GM21390 (cell line): ENCODE data around the gene MAGEA4.
"Not testable (repeated sequence)": the region's sequence is repeated elsewhere in the genome, so short reads cannot be mapped to it uniquely, and the experiment has no call there.

Source experiments
- ATAC-seq: cut with Tn5 transposase; IDR thresholded peaks from one replicate; pipeline ENCODE4 v1.9.1; 2021; ENCODE audit not compliant: unreplicated experiment

Gene MAGEA4, protein sequence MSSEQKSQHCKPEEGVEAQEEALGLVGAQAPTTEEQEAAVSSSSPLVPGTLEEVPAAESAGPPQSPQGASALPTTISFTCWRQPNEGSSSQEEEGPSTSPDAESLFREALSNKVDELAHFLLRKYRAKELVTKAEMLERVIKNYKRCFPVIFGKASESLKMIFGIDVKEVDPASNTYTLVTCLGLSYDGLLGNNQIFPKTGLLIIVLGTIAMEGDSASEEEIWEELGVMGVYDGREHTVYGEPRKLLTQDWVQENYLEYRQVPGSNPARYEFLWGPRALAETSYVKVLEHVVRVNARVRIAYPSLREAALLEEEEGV

DNA sequence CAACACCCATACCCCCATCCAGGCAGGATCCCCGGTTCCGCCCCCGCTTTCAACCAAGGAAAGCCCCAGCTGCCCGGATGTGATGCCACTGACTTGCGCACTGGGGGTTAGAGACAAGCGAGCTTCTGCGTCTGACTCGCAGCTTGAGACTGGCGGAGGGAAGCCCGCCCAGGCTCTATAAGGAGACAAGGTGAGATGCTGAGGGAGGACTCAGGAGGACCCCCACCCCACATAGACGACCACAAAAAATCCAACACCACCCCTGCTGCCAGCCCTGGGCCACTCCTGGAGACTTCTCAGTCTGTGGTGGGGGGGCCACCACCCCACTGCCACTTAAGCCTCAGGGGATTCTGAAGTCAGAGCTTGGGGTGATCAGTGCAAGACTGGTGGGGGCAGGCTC is at the start of gene MAGEA4:
MAGEA4 (plus strand) TSS at position 110 of the 400 bp plus-strand sequence. CDS start 10,776 bp downstream, outside the sequence.
- ATAC-seq: no peak

DNA sequence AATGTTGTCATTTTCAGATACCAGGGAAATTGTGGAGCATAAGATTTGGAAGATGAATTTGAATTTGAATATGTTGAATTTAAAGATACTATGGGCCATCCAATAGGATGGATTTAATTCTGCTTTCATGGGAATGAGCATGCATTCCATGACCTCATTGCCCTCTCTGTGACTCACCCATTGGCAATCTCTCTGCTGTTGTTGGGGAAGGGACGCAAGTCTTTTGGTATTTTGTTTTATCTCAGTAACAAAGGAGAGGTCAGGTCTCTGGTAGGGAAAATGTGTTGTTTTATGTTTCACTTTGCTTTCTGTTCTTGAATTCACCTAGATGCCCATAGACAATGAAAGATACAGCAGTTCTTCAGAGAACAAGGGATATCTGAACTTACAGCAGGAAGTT is 42.1 kb upstream of the MAGEA4 start:
- no peak for ATAC-seq

DNA sequence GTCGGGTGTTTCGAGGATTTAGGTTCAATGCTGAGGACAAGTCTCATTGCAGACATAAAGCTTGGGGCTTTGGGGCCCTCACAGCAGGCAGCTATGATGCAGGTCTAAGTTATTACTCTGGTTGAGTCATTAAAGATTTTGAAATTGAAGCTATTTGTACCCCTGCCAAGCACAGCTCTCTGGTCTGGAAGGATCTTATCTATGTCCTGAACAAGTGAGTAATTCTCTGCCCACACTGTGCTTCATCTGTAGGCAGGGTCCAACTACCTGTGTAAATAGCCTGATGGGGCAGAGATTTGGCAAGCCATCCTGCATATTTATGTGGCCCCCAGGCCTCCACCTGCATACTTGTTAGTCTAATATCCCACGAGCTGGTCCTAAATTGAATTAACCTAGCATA is 41.4 kb upstream of the MAGEA4 start:
- no peak for ATAC-seq

DNA sequence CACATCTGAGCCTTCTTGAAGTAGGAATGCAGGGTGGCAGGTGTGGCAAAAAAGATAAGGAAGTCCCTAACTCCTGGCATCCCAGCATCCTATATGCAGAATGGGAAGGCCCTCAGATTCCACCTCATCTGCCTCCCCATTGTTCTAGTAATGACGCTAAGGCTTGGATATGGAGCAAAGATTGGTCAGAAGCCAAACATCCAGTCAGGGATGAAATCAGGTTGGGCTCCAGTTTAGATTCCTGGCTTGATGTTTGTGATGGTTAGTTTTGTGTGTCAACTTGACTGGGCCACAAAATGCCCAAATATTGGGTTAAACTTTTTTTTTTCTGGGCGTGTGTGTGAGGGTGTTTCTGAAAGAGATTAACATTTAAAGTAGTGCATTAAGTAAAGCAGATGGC is 39.6 kb upstream of the MAGEA4 start:
- no peak for ATAC-seq

DNA sequence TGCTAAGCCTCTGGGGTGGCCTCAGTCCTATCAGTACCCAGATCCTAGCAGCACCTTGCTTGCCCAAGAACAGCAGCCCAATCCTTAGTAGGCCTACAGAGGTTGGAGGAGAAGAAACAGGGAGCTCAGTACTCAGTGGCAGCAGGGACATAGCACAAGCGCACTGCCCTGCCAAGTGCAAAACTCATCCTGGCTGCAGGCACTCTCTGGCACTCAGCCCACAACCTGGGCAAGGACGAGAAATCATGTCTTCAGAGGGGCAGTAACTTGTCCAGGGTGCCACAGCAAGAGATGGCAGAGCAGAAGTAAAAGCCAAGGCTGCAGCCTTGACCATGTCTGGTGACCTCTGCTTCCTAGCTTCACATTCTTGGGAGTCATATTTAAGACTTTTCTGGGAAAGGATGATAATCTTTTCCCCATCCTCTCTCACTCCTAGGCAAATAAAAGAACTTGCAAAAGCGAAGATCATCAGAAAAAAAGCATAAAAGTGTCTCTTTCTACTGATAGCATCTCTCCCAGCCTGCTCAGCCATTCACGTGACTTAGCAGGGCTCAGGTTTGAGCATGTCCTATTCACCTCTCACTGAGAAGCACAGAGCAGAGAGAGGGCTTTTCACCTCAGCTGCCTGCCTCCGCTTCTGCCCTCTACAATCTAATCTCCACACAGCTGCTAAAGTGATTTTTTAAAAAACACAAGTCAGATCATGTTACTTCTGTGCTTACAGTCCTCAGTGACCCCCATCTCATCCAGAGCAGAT is 37.2 kb upstream of the MAGEA4 start:
- no peak for ATAC-seq

DNA sequence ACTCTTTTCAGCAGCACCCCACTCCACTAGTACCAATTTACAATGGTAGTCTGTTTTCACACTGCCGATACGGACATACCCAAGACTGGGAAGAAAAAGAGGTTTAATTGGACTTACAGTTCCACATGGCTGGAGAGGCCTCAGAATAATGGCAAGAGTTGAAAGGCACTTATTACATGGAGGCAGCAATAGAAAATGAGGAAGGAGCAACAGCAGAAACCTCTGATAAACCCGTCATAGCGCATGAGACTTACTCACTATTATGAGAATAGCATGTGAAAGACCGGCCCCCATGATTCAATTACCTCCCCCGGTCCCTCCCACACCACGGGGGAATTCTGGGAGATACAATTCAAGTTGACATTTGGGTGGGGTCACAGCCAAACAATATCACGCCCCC is 34.1 kb upstream of the MAGEA4 start:
- ATAC-seq: no peak

DNA sequence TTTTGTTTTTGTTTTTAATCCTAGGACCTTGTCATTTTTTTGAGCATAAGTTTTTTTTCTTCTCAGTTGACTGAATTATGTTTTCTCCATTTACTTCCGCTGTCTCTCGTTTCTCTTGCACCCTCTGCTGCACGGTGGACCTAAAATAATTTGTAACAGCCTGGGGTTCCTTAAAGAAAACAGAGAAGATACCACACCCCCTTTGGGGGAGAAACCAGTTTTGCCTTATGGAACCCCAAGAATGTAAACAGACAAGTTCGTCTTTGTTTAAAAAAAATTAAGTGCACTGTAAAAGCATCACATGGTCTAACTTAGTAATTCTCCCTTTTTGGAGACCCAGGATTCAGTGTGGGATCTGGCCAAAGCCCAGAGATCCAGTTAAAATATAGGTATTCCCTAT is 32.8 kb upstream of the MAGEA4 start:
- ATAC-seq: no peak

DNA sequence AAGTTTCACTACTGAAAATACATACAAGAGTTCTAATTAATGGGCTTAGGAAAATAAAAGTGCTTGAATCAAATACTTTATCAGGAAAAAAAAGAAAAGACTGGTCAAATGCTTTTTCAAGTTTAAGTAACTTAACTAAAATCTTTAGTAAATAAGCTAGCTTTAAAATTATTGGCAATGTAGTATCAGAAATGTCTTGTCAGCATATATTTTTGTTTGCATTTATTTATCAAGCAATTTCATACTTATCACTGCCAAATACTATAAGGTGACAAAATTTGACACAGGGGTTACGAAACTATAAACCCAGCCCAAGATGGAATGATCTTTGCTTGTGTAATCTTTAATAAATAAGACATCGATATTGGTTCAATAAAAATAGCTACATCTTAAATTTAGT is 31.8 kb upstream of the MAGEA4 start:
- no peak for ATAC-seq

DNA sequence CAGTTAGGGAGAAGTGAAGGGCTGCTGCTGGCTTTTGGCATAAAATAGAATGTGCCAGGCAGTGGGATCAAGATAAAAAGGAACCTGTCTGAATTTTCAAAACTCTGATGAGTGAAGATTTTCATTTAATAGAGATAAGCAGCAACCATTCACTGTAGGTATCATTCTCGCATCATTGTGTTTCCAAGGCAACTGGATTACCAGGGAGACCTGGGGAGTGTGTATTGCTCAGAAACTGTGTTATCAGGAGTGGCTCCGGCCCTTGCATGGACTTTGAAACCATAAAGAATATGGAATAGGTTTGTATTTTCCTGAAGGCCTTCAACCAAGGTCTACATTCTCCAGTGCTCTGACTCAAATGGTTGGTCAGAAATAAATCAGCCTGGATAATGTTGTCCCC is 23.3 kb upstream of the MAGEA4 start:
- no peak for ATAC-seq

DNA sequence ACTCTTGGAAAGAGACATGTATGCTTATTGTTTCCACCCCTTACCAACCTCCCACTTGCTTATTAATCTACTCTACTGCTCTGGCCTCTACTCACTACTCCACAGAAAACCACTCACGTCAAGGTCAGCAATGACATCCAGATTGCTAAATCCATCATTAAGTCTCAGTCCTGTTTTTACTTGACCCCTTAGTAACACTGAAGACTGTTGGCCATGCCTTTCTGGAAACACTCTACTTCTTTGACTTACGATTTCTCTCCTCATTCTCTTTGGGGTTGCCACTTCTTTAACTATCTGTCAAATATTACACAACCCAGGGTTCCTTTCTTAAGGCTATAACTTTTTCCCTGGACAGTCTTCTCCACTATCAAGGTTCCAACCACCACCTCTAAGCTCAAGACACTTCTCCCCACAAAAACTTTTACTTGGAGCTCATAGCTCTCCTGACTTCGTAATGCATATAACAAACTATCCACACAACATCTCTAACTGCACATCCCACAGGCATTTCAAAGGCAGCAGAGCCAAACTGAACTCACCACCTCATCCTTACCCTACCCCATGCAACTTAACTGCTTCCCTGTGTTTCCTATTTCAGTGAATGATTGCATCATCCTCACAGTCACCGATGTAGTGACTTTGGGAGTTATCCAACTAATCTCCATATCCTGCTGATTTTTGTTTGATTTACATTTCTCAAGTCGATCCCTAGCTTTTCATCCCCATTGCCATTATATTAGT is 15.8 kb upstream of the MAGEA4 start:
- no peak for ATAC-seq

DNA sequence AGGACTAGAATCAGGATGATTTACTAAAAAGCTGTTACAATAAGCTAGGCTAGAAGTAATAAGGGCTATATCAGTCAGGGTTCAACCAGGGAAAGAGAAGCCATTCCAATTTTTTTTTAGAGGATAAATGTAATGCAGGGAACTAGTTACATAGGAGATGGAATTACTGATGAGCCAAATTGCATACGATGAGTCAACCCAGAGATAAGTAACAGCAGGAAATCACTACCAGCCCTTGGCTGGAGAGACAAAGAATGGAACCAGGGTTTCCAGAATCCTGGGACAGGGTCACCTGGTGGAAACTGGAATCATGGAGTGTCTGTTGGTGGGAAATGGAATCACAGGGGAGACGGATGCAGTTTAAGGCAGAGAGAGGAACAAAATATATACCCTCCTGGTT is 13.1 kb upstream of the MAGEA4 start:
- ATAC-seq: no peak

DNA sequence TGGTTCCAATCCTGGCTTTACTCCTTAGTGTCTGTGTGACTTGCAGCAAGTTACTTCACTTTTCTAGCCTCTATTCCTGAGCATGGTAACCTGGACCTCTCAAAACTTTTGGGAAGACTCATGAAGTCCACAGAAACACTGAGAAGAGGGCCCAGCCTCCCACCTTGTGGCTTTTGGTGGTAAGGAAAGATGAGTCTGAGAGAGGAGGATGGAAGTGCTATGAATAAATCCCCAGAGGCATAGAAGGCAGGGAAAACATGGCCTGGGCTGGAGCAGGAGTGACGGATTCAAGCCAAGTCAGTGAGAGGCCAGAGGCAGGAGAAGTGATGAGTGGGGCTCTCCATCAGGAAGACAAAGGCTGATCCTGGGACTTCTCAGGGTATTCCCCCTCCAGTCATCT is 10.9 kb upstream of the MAGEA4 start:
- no peak for ATAC-seq

DNA sequence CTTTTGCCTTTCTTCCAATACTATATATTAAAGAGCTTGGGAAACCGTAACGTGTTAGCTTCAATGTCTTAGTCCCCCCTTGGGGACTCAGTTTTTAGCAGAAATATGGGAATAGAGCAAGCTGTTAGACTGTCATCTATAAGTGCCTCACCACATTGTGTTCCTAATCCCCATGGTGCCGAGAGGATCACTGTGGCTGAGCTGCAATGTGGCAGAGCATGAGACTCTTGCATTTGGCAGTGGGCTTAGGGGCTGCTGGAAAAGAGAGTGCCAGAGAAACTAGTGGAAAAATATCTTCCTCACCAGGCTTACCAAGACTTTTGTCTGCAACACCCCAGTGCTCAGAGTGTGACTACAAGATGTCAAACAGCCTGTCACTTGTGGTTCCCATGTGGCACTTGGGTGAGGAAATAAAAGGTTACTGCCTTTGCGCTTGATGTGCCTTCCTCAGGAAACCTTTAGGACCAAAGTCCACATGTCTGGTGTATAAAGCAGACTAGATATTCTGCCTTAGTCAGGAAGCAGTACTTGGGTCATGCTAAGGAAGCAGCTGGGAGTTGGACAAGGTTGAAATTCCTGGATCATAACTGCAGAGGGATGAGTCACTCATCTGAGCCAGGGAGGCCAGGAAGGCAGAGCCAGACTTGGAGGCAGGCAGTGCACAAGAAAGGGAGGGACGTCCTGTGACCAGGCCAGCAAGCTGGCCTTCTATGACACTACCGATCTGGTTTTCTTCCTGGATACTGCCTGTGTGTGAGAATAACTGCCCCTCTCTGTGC is 9.7 kb upstream of the MAGEA4 start:
- ATAC-seq: no peak

DNA sequence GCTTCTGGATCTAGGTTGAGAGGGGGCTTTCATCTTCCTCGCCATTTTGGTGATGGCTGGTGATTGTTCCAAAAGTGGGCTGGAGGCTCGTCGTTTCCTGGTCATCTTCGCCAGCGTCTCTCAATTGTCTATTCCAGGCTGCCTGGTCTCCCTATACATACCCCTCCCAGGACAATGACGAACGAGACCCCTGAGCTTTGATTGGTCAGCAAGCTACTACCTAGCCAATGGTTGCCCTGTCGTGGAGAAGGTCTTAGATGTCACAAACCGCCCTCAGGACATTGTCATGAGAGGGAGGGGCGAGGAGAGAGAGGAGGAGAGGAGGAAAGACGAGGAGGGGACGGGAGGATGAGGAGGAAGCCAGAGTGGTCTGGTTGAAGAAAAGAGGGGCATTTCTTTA is 7.7 kb upstream of the MAGEA4 start:
- no peak for ATAC-seq

DNA sequence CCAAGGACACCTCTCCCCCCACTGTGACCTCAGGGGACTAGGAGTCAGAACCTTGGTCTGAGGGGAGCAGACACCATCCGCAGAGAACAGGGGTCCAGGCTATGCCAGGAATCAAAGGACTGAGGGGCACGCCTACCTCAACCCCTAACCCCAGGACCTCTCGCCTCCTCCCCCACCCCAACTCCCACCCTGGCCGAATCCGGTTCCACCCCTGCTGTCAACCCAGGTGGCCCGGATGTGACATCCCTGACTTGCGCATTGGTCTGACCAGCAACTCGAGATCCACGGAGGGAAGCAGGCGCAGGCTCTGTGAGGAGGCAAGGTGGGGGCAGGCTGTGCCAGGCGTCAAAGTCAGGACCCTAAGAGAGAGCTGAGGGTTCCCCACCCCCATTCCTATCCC is 468 bp upstream of the MAGEA4 start:
- no peak for ATAC-seq

DNA sequence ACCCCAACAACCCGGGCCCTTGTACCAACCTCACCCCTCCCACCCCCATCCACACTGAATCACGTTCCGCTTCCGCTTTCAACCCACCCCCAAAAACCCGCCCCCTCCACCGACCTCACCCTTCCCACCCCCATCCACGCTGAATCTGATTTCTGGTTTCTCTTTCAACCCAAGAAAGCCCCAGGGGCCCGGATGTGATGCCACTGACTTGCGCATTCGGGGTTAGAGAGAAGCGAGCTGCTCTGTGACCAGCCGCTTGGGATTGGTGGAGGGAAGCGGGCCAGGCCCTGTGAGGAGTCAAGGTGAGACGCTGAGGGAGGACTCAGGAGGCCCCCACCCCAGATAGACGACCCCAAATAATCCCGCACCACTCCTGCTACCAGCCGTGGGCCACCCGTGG is 6.0 kb downstream of the MAGEA4 start:
- not testable (repeated sequence) for ATAC-seq

DNA sequence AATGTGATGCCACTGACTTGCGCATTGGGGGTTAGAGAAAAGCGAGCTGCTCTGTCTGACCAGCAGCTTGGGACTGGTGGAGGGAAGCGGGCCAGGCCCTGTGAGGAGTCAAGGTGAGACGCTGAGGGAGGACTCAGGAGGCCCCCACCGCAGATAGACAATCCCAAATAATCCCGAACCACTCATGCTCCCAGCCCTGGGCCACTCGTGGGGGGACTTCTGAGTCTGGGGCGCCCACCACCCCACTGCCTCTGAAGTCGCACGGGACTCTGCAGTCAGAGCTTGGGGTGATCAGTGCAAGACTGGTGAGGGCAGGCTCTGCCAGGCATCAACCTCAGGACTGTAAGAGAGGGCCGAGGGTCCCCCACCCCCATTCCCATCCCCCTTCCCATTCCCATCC is 6.9 kb downstream of the MAGEA4 start:
- no peak for ATAC-seq

DNA sequence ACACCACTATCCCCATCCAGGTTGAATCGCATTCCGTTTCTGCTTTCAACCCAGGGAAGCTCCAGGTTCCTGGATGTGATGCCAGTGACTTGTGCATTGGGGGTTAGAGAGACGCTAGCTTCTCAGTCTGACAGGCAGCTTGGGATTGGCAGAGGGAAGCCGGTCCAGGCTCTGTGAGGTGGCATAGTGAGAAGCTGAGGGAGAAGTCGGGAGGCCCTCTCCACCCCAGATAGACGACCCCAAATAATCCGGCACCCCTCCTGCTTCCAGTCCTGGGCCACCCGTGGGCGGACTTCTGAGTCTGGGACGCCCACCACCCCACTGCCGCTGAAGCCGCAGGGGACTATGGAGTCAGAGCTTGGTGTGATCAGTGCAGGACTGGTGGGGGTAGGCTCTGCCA is 7.4 kb downstream of the MAGEA4 start:
- ATAC-seq: no peak

DNA sequence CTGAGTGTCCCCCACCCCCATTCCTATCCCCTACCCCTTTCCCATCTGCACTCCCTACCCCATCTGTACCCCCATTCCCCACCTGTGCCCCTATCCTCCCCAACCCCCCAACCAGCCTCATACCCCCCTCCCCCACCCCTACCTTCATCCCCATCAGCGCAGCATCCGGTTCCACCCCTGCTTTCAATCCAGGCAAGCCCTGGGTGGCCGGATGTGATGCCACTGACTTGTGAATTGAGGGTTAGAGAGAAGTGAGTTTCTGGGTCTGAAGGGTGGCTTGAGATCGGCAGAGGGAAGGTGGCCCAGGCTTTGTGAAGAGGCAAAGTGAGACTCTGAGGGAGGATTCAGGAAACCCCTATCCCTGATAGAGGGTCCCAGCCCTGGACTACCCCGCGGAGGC is 7.8 kb downstream of the MAGEA4 start:
- no peak for ATAC-seq

DNA sequence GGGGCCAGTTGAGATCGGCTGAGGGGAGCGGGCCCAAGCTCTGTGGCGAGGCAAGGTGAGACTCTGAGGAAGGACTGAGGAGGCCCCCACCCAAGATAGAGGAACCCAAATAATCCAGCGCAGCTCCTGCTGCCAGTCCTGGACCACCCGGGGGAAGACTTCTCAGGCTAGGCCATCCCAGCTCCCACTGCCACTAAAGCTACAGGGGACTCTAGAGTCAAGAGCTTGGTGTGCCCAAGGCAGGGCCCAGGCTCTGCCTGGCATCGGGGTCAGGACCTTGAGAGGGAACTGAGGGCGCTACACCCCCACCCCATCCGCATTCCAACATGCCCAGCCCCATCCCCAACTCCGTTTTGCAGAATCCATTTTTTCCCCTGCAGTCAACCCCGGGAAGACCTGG is 8.6 kb downstream of the MAGEA4 start:
- no peak for ATAC-seq

DNA sequence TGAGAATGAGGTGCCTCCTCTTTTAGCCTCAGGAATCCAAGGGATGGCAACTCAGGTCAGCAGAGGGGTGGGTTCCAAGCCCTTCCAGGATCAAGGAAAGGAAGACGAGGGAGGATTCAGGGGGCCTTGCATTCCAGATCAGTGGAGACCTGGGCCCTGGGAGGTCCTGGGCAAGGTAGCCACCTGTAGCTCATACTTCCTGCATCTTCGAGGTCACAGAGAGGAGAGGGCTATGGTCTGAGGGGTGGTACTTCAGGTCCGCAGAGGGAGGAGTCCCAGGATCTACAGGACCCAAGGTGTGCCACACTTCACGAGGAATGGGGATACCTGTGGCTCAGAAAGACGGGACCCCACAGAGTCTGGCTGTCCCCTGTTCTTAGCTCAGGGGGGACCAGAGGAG is 9.2 kb downstream of the MAGEA4 start:
- no peak for ATAC-seq
